Measurements from ENCODE around the gene IDH3A.

DNA sequence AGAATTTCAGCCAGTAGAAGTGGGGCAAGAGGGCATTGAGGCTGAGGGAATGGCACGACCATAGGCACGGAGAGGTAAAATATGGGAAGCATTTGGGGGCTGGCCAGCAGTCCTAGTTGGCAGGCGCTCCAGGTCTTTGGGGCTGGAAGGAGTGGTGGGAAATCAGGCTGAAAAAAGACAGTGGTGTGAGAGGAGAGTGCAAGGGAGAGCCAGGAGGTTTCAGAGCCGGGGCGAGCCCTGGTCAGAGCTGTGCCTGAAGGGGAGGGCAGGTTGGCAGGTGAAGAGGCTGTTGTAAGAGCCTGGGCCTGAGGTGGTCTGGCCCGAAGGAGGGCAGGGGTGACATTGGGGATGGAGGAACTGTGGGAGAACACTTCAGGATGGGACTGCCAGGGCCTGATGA is 1.6 kb upstream of the IDH3A start:
- TF ChIP-seq, protein P1, sequence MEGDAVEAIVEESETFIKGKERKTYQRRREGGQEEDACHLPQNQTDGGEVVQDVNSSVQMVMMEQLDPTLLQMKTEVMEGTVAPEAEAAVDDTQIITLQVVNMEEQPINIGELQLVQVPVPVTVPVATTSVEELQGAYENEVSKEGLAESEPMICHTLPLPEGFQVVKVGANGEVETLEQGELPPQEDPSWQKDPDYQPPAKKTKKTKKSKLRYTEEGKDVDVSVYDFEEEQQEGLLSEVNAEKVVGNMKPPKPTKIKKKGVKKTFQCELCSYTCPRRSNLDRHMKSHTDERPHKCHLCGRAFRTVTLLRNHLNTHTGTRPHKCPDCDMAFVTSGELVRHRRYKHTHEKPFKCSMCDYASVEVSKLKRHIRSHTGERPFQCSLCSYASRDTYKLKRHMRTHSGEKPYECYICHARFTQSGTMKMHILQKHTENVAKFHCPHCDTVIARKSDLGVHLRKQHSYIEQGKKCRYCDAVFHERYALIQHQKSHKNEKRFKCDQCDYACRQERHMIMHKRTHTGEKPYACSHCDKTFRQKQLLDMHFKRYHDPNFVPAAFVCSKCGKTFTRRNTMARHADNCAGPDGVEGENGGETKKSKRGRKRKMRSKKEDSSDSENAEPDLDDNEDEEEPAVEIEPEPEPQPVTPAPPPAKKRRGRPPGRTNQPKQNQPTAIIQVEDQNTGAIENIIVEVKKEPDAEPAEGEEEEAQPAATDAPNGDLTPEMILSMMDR (IDR thresholded peaks at IDR 0.05) = no peak
- no peak for TF ChIP-seq POLR2A (IDR thresholded peaks at IDR 0.05)
- no peak for TF ChIP-seq POLR2AphosphoS5 (IDR thresholded peaks at IDR 0.05)

Measured in sigmoid colon (tissue), 4 donors.